Measurements from ENCODE around the gene COL21A1.

Gene COL21A1

GRCh38 chr6:56040889-56041301 lies 206.5 kb downstream of the COL21A1 start:
- H3K9me3 ChIP-seq (ENCODE audit: control insufficient read depth, insufficient read depth, low read depth, low read length), result no peaks in the 10 kb centered on the region
- ChIA-PET CTCF (no interaction called here), POLR2A (no interaction called here)
- no peak overlapping the region for H3K27ac ChIP-seq (ENCODE audit: extremely low read depth, low read depth, low read length)
- no peak for TF ChIP-seq ZNF2 (tag by site-specific recombination; IDR thresholded peaks at IDR 0.05)
- TF ChIP-seq GFI1B (tag by site-specific recombination; IDR thresholded peaks at IDR 0.05), result no peak
- TF ChIP-seq ZNF404 (tag by site-specific recombination; IDR thresholded peaks at IDR 0.05), result no peak
- no peak for TF ChIP-seq ZNF311 (tag by site-specific recombination; IDR thresholded peaks at IDR 0.05; ENCODE audit: borderline replicate concordance)
- TF ChIP-seq IKZF3 (tag by site-specific recombination; IDR thresholded peaks at IDR 0.05), result no peak
- no peak for TF ChIP-seq BCL6B (tag by site-specific recombination; IDR thresholded peaks at IDR 0.05)
- no peak for TF ChIP-seq PRDM6 (tag by site-specific recombination; IDR thresholded peaks at IDR 0.05)
- TF ChIP-seq ZNF596 (tag by site-specific recombination; IDR thresholded peaks at IDR 0.05), result no peak
- TF ChIP-seq ZNF121 (tag by site-specific recombination; IDR thresholded peaks at IDR 0.05), result no peak
- TF ChIP-seq ZNF510 (tag by site-specific recombination; IDR thresholded peaks at IDR 0.05; ENCODE audit: insufficient replicate concordance), result no peak
- no peak for TF ChIP-seq ZNF514 (tag by site-specific recombination; IDR thresholded peaks at IDR 0.05)
- no peak for TF ChIP-seq ZNF148 (tag by site-specific recombination; IDR thresholded peaks at IDR 0.05; ENCODE audit: borderline replicate concordance)
- no peak for TF ChIP-seq ZNF354C (tag by site-specific recombination; IDR thresholded peaks at IDR 0.05; ENCODE audit: borderline replicate concordance, low read depth)
- no peak for TF ChIP-seq ZBTB17 (tag by site-specific recombination; IDR thresholded peaks at IDR 0.05)
- no peak for TF ChIP-seq PRDM10 (tag by site-specific recombination; IDR thresholded peaks at IDR 0.05)
- no peak for TF ChIP-seq PRDM1 (tag by site-specific recombination; IDR thresholded peaks at IDR 0.05)
- TF ChIP-seq ZNF521 (tag by site-specific recombination; IDR thresholded peaks at IDR 0.05), result no peak
- TF ChIP-seq ZNF776 (tag by site-specific recombination; IDR thresholded peaks at IDR 0.05; ENCODE audit: borderline replicate concordance), result no peak
- no peak for TF ChIP-seq ZBTB49 (tag by site-specific recombination; IDR thresholded peaks at IDR 0.05; ENCODE audit: low read depth)
- TF ChIP-seq ZNF184 (tag by site-specific recombination; IDR thresholded peaks at IDR 0.05), result no peak
- H3K36me3 ChIP-seq (ENCODE audit: control insufficient read depth in 2 of 2, insufficient read depth in 1 of 2, low read length in 2 of 2), result no peaks in the 10 kb centered on the region
- no peaks in the 10 kb centered on the region for H3K4me1 ChIP-seq (ENCODE audit: control insufficient read depth, insufficient read depth, low read length)
- H3K4me3 ChIP-seq (ENCODE audit: low read depth, low read length), result no peak overlapping the region

Data from HEK293 (cell line).